ENCODE measurements around the gene IFNGR2.

Gene IFNGR2

DNA sequence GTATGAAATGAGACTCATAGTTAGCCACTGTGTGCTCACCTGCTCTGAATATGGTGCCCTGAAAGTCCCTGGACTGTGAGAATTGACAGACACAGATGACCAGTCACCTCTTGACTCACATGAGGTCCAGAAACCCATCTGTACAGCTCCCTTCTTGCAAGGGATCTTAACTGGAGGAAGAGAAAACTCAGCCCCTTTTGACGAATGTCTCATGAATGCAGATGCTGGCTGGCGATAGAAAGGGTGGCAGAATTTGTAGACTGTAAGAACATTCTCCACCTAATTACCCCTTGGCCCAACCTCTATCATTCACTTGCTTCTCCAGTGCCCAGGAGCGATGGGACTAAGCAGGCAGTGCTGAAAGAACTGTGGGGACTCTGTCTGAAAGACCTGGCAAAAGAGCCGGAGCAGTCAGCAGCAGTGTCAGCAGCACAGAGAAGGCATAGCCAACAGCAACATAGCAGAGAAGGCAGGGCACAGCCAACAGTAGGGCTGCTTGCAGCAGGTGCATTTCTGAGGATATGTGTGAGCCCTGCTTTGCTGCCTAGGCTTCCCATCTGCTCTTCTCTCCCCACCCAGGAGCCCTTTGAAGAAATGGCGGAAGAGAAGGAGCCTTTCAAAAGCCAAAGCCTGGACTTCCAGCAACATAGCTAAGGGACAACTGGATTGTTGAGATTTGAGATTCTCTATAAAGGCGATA lies 25.8 kb upstream of the IFNGR2 start (continued):
- no peak for TF ChIP-seq ZNF266 (tag by site-specific recombination; IDR thresholded peaks at IDR 0.05; ENCODE audit: low read depth)
- TF ChIP-seq RBAK (tag by site-specific recombination; IDR thresholded peaks at IDR 0.05): no peak
- TF ChIP-seq HOXA7 (CRISPR knock-in tag; IDR thresholded peaks at IDR 0.05; ENCODE audit: borderline replicate concordance): no peak
- TF ChIP-seq ZNF114 (tag by site-specific recombination; IDR thresholded peaks at IDR 0.05): no peak
- TF ChIP-seq ZNF26 (tag by site-specific recombination; IDR thresholded peaks at IDR 0.05): no peak
- no peak for TF ChIP-seq ZBTB48 (tag by site-specific recombination; IDR thresholded peaks at IDR 0.05)
- no peak for TF ChIP-seq ZNF292 (tag by site-specific recombination; IDR thresholded peaks at IDR 0.05; ENCODE audit: borderline replicate concordance, low read depth)
- TF ChIP-seq SP2 (tag by site-specific recombination; IDR thresholded peaks at IDR 0.05): no peak

DNA sequence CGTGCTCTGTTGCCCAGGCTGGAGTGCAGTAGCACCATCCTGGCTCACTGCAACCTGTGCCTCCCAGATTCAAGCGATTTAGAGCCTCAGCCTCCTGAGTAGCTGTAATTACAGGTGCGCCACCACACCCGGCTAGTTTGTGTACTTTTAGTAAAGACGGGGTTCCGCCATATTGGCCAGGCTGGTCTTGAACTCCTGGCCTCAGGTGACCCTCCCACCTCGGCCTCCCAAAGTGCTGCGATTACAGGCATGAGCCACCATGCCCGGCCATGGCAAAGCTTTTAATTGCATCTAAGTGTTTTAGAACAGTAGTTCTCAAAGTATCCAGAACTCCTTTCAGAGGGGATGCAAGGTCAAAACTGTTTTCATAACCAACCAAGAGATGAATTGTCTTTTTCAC lies 25.1 kb upstream of the IFNGR2 start:
- H3K4me1 ChIP-seq (ENCODE audit: control insufficient read depth, insufficient read depth, low read length): peaks cover 10% of the 10 kb centered on the region
- TF ChIP-seq ZNF202 (tag by site-specific recombination; IDR thresholded peaks at IDR 0.05; ENCODE audit: borderline replicate concordance) (no peak), ZNF580 (tag by site-specific recombination; IDR thresholded peaks at IDR 0.05) (no peak), CTCF (tag by site-specific recombination; IDR thresholded peaks at IDR 0.05) (no peak), ZNF473 (tag by site-specific recombination; IDR thresholded peaks at IDR 0.05) (no peak), ZNF600 (tag by site-specific recombination; IDR thresholded peaks at IDR 0.05) (no peak), ZNF660 (tag by site-specific recombination; IDR thresholded peaks at IDR 0.05) (no peak), ZBTB26 (tag by site-specific recombination; optimal IDR thresholded peaks at IDR 0.05) (no peak), ZBTB8A (tag by site-specific recombination; IDR thresholded peaks at IDR 0.05) (no peak), ZNF221 (tag by site-specific recombination; IDR thresholded peaks at IDR 0.05; ENCODE audit: borderline replicate concordance) (no peak), ZSCAN5A (tag by site-specific recombination; IDR thresholded peaks at IDR 0.05) (no peak), ZNF514 (tag by site-specific recombination; IDR thresholded peaks at IDR 0.05) (no peak), ZNF488 (tag by site-specific recombination; IDR thresholded peaks at IDR 0.05) (no peak)
- POLR2A ChIA-PET: no interaction called here
- H3K27ac ChIP-seq (ENCODE audit: extremely low read depth, low read depth, low read length): no peak overlapping the region
- H3K4me3 ChIP-seq (ENCODE audit: low read depth, low read length): no peak overlapping the region
- no peaks in the 10 kb centered on the region for H3K9me3 ChIP-seq (ENCODE audit: control insufficient read depth, insufficient read depth, low read depth, low read length)
- CTCF ChIA-PET: interaction anchor here (0.6 to 3.1 kb wide), 7 partner anchors 8 to 259 kb away, joined by 3 to 15 read pairs (median 4); no protein-coding TSS in a partner anchor
- H3K36me3 ChIP-seq (ENCODE audit: control insufficient read depth in 2 of 2, insufficient read depth in 1 of 2, low read length in 2 of 2): no peaks in the 10 kb centered on the region
